Nephron (organoid): Measurements from ENCODE around the gene CERS6.
A peak's percentile ranks its signal among the peaks of the same experiment; 100 is the strongest.

Source experiments
- H3K27ac Mint-ChIP-seq, 3 experiments: 2 replicates each; pipeline ENCODE4 v1.8.0; 2020; ENCODE audit warnings: mixed read lengths in 3 of 3, mild to moderate bottlenecking in 2 of 3, moderate library complexity in 1 of 3
- H3K27me3 Mint-ChIP-seq: 2 replicates; pipeline ENCODE4 v1.8.0; 2021; ENCODE audit warnings: low read depth, mild to moderate bottlenecking, moderate library complexity, mixed read lengths
- H3K36me3 Mint-ChIP-seq: 2 replicates; pipeline ENCODE4 v1.8.0; 2020; ENCODE audit warnings: low read depth, mixed read lengths
- H3K4me1 Mint-ChIP-seq: 2 replicates; pipeline ENCODE4 v1.8.0; 2020; ENCODE audit warnings: mixed read lengths
- H3K4me3 Mint-ChIP-seq, 3 experiments: 2 replicates each; pipeline ENCODE4 v1.8.0; 2020; ENCODE audit warnings: mild to moderate bottlenecking in 3 of 3, mixed read lengths in 3 of 3, moderate library complexity in 2 of 3
- H3K9me3 Mint-ChIP-seq: 2 replicates; pipeline ENCODE4 v1.8.0; 2020; ENCODE audit warnings: mixed read lengths
- CTCF ChIP-seq, 3 experiments: fragments of 200-600 bp; sonication (generic); IDR thresholded peaks; one replicate each; pipeline ENCODE4 v1.5.0; 2021; ENCODE audit warnings: antibody characterized with exemption in 3 of 3; ENCODE audit not compliant: unreplicated experiment in 3 of 3

CERS6 gene

GRCh38 chr2:168460571-168460970 is 4.5 kb downstream of the CERS6 start:
- H3K36me3 Mint-ChIP-seq = no peaks in the 10 kb centered on the region
- no peaks in the 10 kb centered on the region for H3K9me3 Mint-ChIP-seq
- no peak for TF ChIP-seq CTCF (IDR thresholded peaks at IDR 0.05; ENCODE audit: unreplicated experiment in 3 of 3)
- H3K4me3 Mint-ChIP-seq = no peak overlapping the region
- peak overlapping the region in 2 of 3 experiments; percentile 28 to 42 for H3K27ac Mint-ChIP-seq
- H3K4me1 Mint-ChIP-seq = peaks cover 49% of the 10 kb centered on the region
- H3K27me3 Mint-ChIP-seq = no peaks in the 10 kb centered on the region

- H3K9me3 Mint-ChIP-seq = no peaks in the 10 kb centered on the region
Measured at GRCh38 chr2:168461178-168461941, 5.3 kb downstream of the CERS6 start.

DNA sequence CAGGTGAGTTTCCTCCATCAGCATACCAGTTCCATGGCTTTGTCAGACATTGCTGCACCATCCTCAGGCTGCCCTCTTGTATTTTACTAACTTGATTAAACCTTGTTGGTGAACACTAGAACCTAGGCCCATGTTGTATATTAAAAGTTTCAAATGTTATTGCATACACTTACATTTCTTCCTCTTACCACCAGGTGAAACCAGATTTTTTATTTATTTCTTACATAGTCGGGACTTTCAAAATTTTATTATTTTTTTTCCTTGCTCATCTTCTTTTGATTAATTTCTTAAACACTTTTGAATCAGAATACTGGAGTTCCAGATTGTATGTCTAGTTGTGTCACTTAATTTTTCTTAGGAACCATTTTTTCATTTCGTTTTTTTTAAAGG is 5.9 kb downstream of the CERS6 start:
- H3K36me3 Mint-ChIP-seq = no peaks in the 10 kb centered on the region

More at GRCh38 chr2:168461178-168461941, 5.3 kb downstream of the CERS6 start:
- no peak for TF ChIP-seq CTCF (IDR thresholded peaks at IDR 0.05; ENCODE audit: unreplicated experiment in 3 of 3)
- peak overlapping the region in 1 of 3 experiments; percentile 42 for H3K27ac Mint-ChIP-seq
- H3K27me3 Mint-ChIP-seq = no peaks in the 10 kb centered on the region
- H3K4me3 Mint-ChIP-seq = no peak overlapping the region
- H3K4me1 Mint-ChIP-seq = peaks cover 57% of the 10 kb centered on the region
- no peaks in the 10 kb centered on the region for H3K36me3 Mint-ChIP-seq

DNA sequence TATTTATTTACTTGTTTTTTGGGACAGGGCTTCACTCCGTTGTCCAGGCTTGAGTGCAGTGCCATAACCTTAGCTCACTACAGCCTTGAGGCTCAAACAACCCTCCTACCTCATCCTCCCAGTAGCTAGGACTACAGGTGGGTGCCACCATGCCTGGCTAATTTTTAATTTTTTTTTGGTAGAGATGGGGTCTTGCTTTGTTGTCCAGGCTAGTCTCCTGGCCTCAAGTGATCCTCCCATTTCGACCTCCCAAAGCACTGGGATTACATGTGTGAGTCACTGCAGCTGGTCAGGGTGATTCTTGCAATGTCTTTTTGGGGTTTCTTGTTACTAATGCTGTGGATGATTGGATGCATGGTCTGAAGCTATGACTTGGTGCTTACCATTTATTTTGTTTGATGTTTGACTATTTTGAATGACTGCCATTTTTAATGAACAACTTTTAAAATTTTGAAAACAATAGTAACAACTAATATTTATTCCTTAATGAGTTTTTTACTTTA is 6.5 kb downstream of the CERS6 start:
- TF ChIP-seq CTCF (IDR thresholded peaks at IDR 0.05; ENCODE audit: unreplicated experiment in 3 of 3) = no peak
- Mint-ChIP-seq H3K9me3 (no peaks in the 10 kb centered on the region), H3K27ac (no peak overlapping the region), H3K27me3 (no peaks in the 10 kb centered on the region), H3K4me1 (peaks cover 69% of the 10 kb centered on the region), H3K4me3 (no peak overlapping the region), H3K36me3 (no peaks in the 10 kb centered on the region)

More for the DNA sequence above, 5.9 kb downstream of the CERS6 start:
- Mint-ChIP-seq H3K4me1 (peaks cover 63% of the 10 kb centered on the region), H3K4me3 (no peak overlapping the region), H3K27me3 (no peaks in the 10 kb centered on the region), H3K27ac (no peak overlapping the region), H3K9me3 (no peaks in the 10 kb centered on the region)
- TF ChIP-seq CTCF (IDR thresholded peaks at IDR 0.05; ENCODE audit: unreplicated experiment in 3 of 3) = no peak

- Mint-ChIP-seq H3K9me3 (no peaks in the 10 kb centered on the region), H3K27ac (peak overlapping the region; percentile 54 to 79 (median 57)), H3K36me3 (no peaks in the 10 kb centered on the region), H3K4me3 (no peak overlapping the region), H3K4me1 (peaks cover 67% of the 10 kb centered on the region), H3K27me3 (no peaks in the 10 kb centered on the region)
- no peak for TF ChIP-seq CTCF (IDR thresholded peaks at IDR 0.05; ENCODE audit: unreplicated experiment in 3 of 3)
Measured at GRCh38 chr2:168465594-168465993, 9.5 kb downstream of the CERS6 start.
